Caco-2 (cell line): ENCODE measurements around the gene MRGPRD. TPM values are rescaled to one million over a fixed set of nuclear protein-coding genes. Genes with fewer than 3 reads are reported as not detected.

ENCODE experiments used
- BruUV-seq: library from RNA; stranded (reverse); fragments of 400-500 nt; replicated peaks from 2 replicates; lab custom pipeline; 2021; lab: Mats Ljungman, UMichigan
- CTCF ChIA-PET: fragments of 300-600 bp; sonication (Branson Sonifier 250); formaldehyde crosslinking; loops from one replicate; lab custom pipeline; 2022; ENCODE audit warnings: antibody characterized with exemption; lab: Charles Lee
- POLR2A ChIA-PET: fragments of 300-600 bp; sonication (Branson Sonifier 250); formaldehyde crosslinking; loops from one replicate; lab custom pipeline; 2022; ENCODE audit warnings: antibody characterized with exemption; lab: Charles Lee
- DNase-seq, 2 experiments: peaks; one replicate each; pipeline versions ENCODE4 v3.0.0 to v3.0.0-alpha.2; 2020 to 2022
- H3K27me3 ChIP-seq: replicated peaks from 2 replicates; pipeline ENCODE4 v1.6.0; 2011; ENCODE audit warnings: low read length; ENCODE audit not compliant: control insufficient read depth, insufficient read depth
- H3K36me3 ChIP-seq: 2 replicates; pipeline ENCODE4 v1.5.1; 2011; ENCODE audit warnings: low read length; ENCODE audit not compliant: control insufficient read depth, insufficient read depth
- H3K4me1 ChIP-seq: fragments of 250-450 bp; sonication (Bioruptor Pico); 2 replicates; pipeline ENCODE4 v1.5.1; 2020; ENCODE audit warnings: mild to moderate bottlenecking
- H3K4me3 ChIP-seq: 2 replicates; pipeline ENCODE4 v1.5.1; 2011; ENCODE audit warnings: low read depth, mild to moderate bottlenecking, control low read depth, low read length
- H3K9me3 ChIP-seq: fragments of 250-450 bp; sonication (Bioruptor Pico); 2 replicates; pipeline ENCODE4 v1.5.1; 2020; ENCODE audit warnings: mild to moderate bottlenecking, moderate library complexity
- H3K27ac Mint-ChIP-seq: one replicate; pipeline ENCODE4 v1.8.0; 2022; ENCODE audit warnings: mixed read lengths; ENCODE audit not compliant: unreplicated experiment
- H3K27me3 Mint-ChIP-seq: one replicate; pipeline ENCODE4 v1.8.0; 2022; ENCODE audit warnings: mixed read lengths; ENCODE audit not compliant: insufficient read depth, unreplicated experiment
- H3K36me3 Mint-ChIP-seq: one replicate; pipeline ENCODE4 v1.8.0; 2022; ENCODE audit warnings: mild to moderate bottlenecking, mixed read lengths; ENCODE audit not compliant: insufficient read depth, unreplicated experiment
- H3K4me1 Mint-ChIP-seq: one replicate; pipeline ENCODE4 v1.8.0; 2022; ENCODE audit warnings: low read depth, mixed read lengths; ENCODE audit not compliant: unreplicated experiment
- H3K4me3 Mint-ChIP-seq: one replicate; pipeline ENCODE4 v1.8.0; 2022; ENCODE audit warnings: mild to moderate bottlenecking, moderate library complexity, mixed read lengths; ENCODE audit not compliant: unreplicated experiment
- H3K9me3 Mint-ChIP-seq: one replicate; pipeline ENCODE4 v1.8.0; 2022; ENCODE audit warnings: mixed read lengths; ENCODE audit not compliant: unreplicated experiment
- CTCF ChIP-seq, 2 experiments: fragments of 200-600 bp in 1 of 2; IDR thresholded peaks; 1 replicate in 1 of 2; 2 replicates in 1 of 2; pipeline versions ENCODE4 v1.5.1 to v1.8.0; 2011 to 2022; ENCODE audit warnings: antibody characterized with exemption in 1 of 2, control low read depth in 1 of 2, inconsistent platforms in 1 of 2, low read depth in 1 of 2, low read length in 1 of 2, mild to moderate bottlenecking in 1 of 2, moderate library complexity in 1 of 2; ENCODE audit not compliant: insufficient read depth in 1 of 2, severe bottlenecking in 1 of 2, unreplicated experiment in 1 of 2
- intact Hi-C: fragments of 100-400 bp; cut with micrococcal nuclease; formaldehyde crosslinking; loops from one replicate; pipeline ENCODE4 v1.10.0; 2022; ENCODE audit not compliant: unreplicated experiment
- total RNA-seq: library from RNA; stranded (reverse); gene quantifications from 2 replicates; pipeline ENCODE4 v1.2.3, GENCODE V29; 2022

The MRGPRD gene
- total RNA-seq, 1 experiment from 2014 or later, result not detected

GRCh38 chr11:68947151-68947550, 33.6 kb downstream of the MRGPRD start:
- no TSS peak for BruUV-seq
- H3K27ac Mint-ChIP-seq, result no peak overlapping the region

GRCh38 chr11:68946416-68947090, 34.2 kb downstream of the MRGPRD start:
- H3K9me3 ChIP-seq, result no peaks in the 10 kb centered on the region
- H3K4me1 ChIP-seq, result no peaks in the 10 kb centered on the region
- BruUV-seq, result no TSS peak
- H3K36me3 ChIP-seq, result no peaks in the 10 kb centered on the region; the same call in none of the 2 replicates
- Mint-ChIP-seq H3K9me3 (no peaks in the 10 kb centered on the region), H3K27me3 (peaks cover 3% of the 10 kb centered on the region), H3K4me1 (no peaks in the 10 kb centered on the region), H3K4me3 (no peak overlapping the region), H3K36me3 (no peaks in the 10 kb centered on the region), H3K27ac (no peak overlapping the region)
- CTCF ChIA-PET, result interaction anchor here (0.6 kb wide), 1 partner anchor 1850 kb away, joined by 3 read pairs; no protein-coding TSS in a partner anchor
- no peaks in the 10 kb centered on the region for H3K27me3 ChIP-seq
- no peak overlapping the region for H3K4me3 ChIP-seq
- POLR2A ChIA-PET, result no interaction called here
- TF ChIP-seq CTCF (IDR thresholded peaks at IDR 0.05; ENCODE audit: insufficient read depth in 1 of 2, low read depth in 1 of 2, low read length in 1 of 2, severe bottlenecking in 1 of 2, unreplicated experiment in 1 of 2), result no peak
- intact Hi-C loops, result no loop called here
- DNase-seq, result no peak

More at GRCh38 chr11:68947151-68947550, 33.6 kb downstream of the MRGPRD start:
- Histone ChIP-seq H3K27me3 (no peaks in the 10 kb centered on the region), H3K4me1 (no peaks in the 10 kb centered on the region), H3K9me3 (no peaks in the 10 kb centered on the region), H3K4me3 (no peak overlapping the region), H3K36me3 (no peaks in the 10 kb centered on the region; the same call in 1 of the 2 replicates)
- Mint-ChIP-seq H3K27me3 (peaks cover 3% of the 10 kb centered on the region), H3K9me3 (no peaks in the 10 kb centered on the region), H3K36me3 (no peaks in the 10 kb centered on the region), H3K4me3 (no peak overlapping the region), H3K4me1 (no peaks in the 10 kb centered on the region)
- CTCF ChIA-PET, result no interaction called here
- TF ChIP-seq CTCF (IDR thresholded peaks at IDR 0.05; ENCODE audit: insufficient read depth in 1 of 2, low read depth in 1 of 2, low read length in 1 of 2, severe bottlenecking in 1 of 2, unreplicated experiment in 1 of 2), result no peak
- intact Hi-C loops, result no loop called here
- POLR2A ChIA-PET, result no interaction called here
- DNase-seq, result no peak

- H3K4me3 Mint-ChIP-seq, result no peak overlapping the region
- H3K27ac Mint-ChIP-seq, result no peak overlapping the region
- no TSS peak for BruUV-seq
- H3K9me3 Mint-ChIP-seq, result no peaks in the 10 kb centered on the region
- DNase-seq, result no peak
- H3K4me1 ChIP-seq, result no peaks in the 10 kb centered on the region
- POLR2A ChIA-PET, result no interaction called here
- H3K27me3 Mint-ChIP-seq, result no peaks in the 10 kb centered on the region
- H3K4me1 Mint-ChIP-seq, result no peaks in the 10 kb centered on the region
- H3K4me3 ChIP-seq, result no peak overlapping the region
- CTCF ChIA-PET, result no interaction called here
- no peaks in the 10 kb centered on the region for H3K27me3 ChIP-seq
- H3K36me3 ChIP-seq, result peaks cover 3% of the 10 kb centered on the region
- intact Hi-C loops, result no loop called here
- H3K36me3 Mint-ChIP-seq, result peaks cover 24% of the 10 kb centered on the region
- H3K9me3 ChIP-seq, result no peaks in the 10 kb centered on the region
- no peak for TF ChIP-seq CTCF (IDR thresholded peaks at IDR 0.05; ENCODE audit: insufficient read depth in 1 of 2, low read depth in 1 of 2, low read length in 1 of 2, severe bottlenecking in 1 of 2, unreplicated experiment in 1 of 2)
These were observed 38.0 kb downstream of the MRGPRD start for GRCh38 chr11:68942751-68943271.
